Stimulated activated CD4-positive, alpha-beta T cell treated with anti-CD3 and anti-CD28 coated beads, Interleukin-15, amount 100 ng/mL, for 24 hours (primary cell): Measurements from ENCODE around the gene DMRT3.
"Not testable (repeated sequence)": the region's sequence is repeated elsewhere in the genome, so short reads cannot be mapped to it uniquely, and the experiment has no call there.

ENCODE experiments used
- DNase-seq: peaks from one replicate; pipeline ENCODE4 v3.0.0-alpha.2; 2020

DMRT3 gene

GRCh38 chr9:971901-972500 is 4.5 kb upstream of the DMRT3 start:
- DNase-seq, result peak; percentile 50

GRCh38 chr9:972501-973294 is 3.8 kb upstream of the DMRT3 start:
- DNase-seq, result peak; percentile 16

- DNase-seq, result no peak
Observed at GRCh38 chr9:973295-973834, 3.1 kb upstream of the DMRT3 start.

GRCh38 chr9:974031-974995 is 2.1 kb upstream of the DMRT3 start:
- no peak for DNase-seq

DNA sequence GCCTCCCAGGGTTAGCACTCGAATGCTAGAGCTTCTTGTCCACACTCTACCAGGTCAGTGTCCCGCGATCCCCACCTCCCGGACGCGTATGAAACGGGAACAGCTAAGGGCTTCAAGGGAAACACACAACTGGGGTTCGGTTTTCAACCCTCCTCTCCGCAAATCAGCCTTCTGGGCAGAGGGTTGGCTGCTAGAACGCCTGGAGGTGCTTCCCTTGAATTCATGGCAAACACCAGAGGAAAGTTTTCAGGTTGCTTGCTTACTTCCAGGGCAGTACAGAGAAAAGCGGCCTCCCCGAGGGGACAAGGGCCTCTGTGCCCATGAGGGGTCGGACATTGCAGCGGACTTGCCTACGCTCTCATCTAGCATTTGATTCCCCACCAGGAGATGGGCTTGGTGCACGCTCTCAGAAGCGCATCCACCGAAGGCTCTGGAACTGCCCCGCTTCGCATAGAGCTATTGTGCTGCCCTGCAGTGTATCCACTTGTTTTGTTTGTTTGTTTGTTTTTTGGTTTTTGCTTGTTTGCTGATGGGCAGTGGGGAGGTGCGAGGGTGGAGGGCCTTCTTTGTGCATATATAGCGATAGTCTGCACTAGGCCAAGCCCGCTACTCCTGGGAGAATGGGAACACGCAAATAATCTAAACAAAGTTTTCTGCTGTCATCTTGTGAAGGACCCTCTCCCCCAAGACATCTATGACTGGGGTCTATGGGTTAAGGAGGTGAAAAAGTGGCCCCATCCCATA is 1.3 kb upstream of the DMRT3 start:
- DNase-seq, result peak; percentile 4

- no peak for DNase-seq
Observed at GRCh38 chr9:975740-976257, 656 bp upstream of the DMRT3 start.

DNA sequence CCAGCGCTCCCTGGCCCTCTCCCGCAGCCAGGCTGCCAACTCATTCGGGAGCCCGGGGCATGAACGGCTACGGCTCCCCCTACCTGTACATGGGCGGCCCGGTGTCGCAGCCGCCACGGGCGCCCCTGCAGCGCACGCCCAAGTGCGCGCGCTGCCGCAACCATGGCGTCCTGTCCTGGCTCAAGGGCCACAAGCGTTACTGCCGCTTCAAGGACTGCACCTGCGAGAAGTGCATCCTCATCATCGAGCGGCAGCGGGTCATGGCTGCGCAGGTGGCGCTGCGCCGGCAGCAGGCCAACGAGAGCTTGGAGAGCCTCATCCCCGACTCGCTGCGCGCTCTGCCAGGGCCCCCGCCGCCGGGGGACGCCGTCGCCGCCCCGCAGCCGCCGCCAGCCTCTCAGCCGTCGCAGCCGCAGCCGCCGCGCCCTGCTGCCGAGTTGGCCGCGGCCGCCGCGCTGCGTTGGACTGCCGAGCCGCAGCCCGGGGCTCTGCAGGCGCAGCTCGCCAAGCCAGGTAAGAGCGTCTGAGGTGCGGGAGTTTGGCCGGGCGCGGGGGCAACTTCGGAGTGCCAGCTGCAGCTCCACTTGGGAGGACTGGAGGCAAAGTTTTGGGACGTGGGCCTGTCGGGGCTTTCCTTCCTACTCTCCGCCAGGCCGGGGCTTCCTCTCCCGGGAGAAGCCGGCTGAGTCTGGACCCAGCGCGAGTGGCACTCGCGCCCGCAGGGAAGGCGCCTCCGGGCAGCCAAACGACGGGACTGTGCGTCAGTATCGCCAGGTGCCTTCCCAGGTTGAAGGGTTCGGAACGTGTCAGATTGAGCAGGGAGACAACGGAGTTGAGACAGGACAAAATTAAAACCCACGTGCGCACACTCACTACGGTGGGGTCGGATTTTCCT is 735 bp downstream of the DMRT3 start:
- peak; percentile 16 for DNase-seq

DNA sequence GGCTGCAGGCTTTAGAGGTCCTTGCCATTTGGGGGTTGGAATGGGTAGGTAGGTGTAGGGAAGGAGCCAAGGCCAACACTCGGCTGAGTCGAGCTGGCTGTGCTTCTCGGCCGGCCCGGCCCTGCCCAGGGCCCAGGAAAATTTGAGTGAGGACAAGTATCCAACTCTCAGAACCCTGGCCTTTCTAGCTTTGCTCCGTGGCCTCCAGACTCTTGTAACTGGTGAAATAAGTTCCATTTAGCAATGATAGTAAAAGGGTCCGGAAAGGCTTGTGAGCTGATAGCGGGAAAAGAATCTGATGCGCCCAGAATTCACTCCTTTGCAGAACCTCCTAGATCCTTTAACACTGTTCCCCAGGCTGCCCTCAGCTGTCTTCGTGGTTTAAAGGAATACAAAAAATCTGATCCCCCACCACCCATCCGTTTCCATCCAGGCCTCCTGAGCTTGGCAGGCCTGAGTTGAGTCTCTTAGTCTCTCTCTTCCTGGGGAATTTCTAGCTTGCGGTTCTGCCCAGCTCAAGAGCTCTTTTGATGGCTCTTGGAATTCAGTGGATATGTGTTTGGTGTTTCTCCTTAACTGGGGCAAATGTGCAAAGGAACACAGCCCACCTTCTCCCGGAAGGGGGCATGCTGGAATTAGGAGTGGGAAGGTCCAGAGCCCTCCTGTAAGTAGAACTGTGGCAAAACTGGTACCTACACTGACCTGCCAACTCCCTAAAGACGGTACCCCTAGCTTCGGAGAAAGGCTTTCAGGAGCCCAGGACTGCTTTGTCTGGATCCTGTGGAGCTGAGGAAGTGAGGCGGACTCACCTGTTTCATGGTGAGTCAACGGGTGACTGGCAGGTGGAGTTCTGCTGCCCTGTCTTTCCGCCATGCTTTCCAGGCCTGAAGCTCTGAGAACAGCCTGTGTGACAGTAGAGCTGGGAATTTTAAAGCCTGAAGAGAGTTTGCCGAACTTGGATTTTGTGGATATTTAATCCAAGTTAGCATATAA is 1.7 kb downstream of the DMRT3 start:
- DNase-seq, result no peak

- DNase-seq, result no peak
Observed at GRCh38 chr9:979983-980382, 3.5 kb downstream of the DMRT3 start.

- DNase-seq, result no peak
Observed at GRCh38 chr9:980640-981039, 4.2 kb downstream of the DMRT3 start.

GRCh38 chr9:981491-981898 is 5.0 kb downstream of the DMRT3 start:
- DNase-seq, result no peak

- DNase-seq, result peak; percentile 7
Observed at GRCh38 chr9:982394-983230, 6.2 kb downstream of the DMRT3 start.

DNA sequence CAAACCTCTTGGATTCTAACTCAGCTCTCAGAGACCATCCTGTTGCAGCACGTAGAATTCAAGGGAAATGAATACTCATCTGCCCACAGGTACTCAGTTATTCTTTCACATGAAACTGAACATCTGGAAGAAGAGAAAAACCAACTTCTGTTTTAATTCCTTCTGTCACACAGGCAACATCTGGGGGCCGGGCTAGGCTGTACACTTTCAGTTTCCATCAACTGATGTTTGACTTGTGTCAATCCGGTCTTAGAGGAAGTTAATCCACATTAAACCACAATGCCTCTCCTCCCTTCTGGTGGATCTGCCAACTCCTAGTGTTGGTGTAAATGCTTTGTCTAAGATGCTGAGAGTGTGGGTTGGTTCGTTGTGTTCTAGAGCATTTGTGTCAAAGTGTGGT is 17.6 kb downstream of the DMRT3 start:
- peak; percentile 5 for DNase-seq

- DNase-seq, result no peak
Observed at GRCh38 chr9:995192-995591, 18.7 kb downstream of the DMRT3 start.

DNA sequence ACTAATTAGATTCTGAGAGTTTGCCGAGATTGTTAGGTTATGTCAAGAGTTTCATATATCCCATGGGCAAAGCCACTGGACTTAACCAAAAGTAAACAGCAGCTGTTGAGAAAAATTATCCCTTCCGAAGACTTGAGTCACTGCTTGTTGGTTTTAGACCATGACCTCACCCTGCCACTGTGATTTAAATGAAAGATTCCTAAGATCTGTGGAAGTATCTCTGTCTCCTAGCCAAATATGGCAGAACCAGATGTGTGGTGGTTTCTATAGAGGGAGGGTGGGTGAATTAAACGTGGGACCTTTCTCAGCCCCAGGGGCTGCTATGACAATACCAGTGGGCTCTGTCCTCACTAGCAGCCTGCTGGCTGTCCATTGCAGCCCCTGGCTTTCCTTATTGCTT is 19.3 kb downstream of the DMRT3 start:
- DNase-seq, result no peak

DNA sequence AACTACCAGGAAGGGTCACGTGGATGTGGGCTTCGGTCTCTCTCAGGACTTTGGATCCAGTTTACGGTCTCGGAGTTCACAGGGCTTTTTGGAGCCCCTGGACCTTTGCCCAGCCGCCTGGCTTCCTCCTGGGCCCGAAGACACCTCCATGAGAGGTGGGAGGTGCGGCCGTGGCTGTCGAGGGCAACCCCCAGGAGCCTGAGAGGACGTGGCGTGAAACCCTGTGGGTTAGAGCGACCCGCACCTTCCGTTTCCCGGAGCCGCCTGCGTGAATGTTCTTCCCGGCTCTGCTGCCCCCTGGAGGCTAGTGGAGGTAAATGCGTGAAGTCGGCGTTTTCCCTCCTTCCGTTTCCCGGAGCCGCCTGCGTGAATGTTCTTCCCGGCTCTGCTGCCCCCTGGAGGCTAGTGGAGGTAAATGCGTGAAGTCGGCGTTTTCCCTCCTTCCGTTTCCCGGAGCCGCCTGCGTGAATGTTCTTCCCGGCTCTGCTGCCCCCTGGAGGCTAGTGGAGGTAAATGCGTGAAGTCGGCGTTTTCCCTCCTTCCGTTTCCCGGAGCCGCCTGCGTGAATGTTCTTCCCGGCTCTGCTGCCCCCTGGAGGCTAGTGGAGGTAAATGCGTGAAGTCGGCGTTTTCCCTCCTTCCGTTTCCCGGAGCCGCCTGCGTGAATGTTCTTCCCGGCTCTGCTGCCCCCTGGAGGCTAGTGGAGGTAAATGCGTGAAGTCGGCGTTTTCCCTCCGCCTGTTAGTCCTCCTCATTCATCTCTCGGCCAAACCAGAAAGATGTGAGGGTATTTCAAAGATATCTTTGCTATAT is 22.1 kb downstream of the DMRT3 start:
- not testable (repeated sequence) for DNase-seq

- DNase-seq, result no peak
Observed at GRCh38 chr9:1001838-1002237, 25.4 kb downstream of the DMRT3 start.

- no peak for DNase-seq
Observed at GRCh38 chr9:1002678-1003077, 26.2 kb downstream of the DMRT3 start.
